PFSK-1 (cell line): Measurements from ENCODE around the gene NOL11.

Experiments used
- FOXP2 ChIP-seq: optimal IDR thresholded peaks from 2 replicates; pipeline ENCODE3; 2011; ENCODE audit warnings: borderline replicate concordance, control low read depth, inconsistent platforms; ENCODE audit not compliant: insufficient read depth; ENCODE audit errors: extremely low read length, extremely low read depth
- POLR2AphosphoS5 ChIP-seq: IDR thresholded peaks from 2 replicates; pipeline ENCODE4 v1.6.1; 2012; ENCODE audit warnings: low read depth, mild to moderate bottlenecking, control low read depth, low read length, moderate library complexity
- SIN3A ChIP-seq: IDR thresholded peaks from 2 replicates; pipeline ENCODE4 v1.6.1; 2012; ENCODE audit warnings: mild to moderate bottlenecking, low read length, moderate library complexity, borderline replicate concordance; ENCODE audit not compliant: insufficient read depth
- TAF1 ChIP-seq: IDR thresholded peaks from 2 replicates; pipeline ENCODE4 v1.6.1; 2012; ENCODE audit warnings: low read length, control low read depth, borderline replicate concordance; ENCODE audit not compliant: insufficient read depth
- TF ChIP-seq, protein P1 (sequence below), 2 experiments: IDR thresholded peaks; 2 replicates each; pipeline versions ENCODE4 v1.6.1 to v1.8.0; 2011 to 2012; ENCODE audit warnings: low read depth in 2 of 2, low read length in 2 of 2, control low read depth in 1 of 2, inconsistent platforms in 1 of 2, mild to moderate bottlenecking in 1 of 2, moderate library complexity in 1 of 2; ENCODE audit not compliant: insufficient read depth in 1 of 2

- TF ChIP-seq SIN3A (no peak), POLR2AphosphoS5 (no peak), TAF1 (no peak), FOXP2 (no peak)
- TF ChIP-seq, protein P1, sequence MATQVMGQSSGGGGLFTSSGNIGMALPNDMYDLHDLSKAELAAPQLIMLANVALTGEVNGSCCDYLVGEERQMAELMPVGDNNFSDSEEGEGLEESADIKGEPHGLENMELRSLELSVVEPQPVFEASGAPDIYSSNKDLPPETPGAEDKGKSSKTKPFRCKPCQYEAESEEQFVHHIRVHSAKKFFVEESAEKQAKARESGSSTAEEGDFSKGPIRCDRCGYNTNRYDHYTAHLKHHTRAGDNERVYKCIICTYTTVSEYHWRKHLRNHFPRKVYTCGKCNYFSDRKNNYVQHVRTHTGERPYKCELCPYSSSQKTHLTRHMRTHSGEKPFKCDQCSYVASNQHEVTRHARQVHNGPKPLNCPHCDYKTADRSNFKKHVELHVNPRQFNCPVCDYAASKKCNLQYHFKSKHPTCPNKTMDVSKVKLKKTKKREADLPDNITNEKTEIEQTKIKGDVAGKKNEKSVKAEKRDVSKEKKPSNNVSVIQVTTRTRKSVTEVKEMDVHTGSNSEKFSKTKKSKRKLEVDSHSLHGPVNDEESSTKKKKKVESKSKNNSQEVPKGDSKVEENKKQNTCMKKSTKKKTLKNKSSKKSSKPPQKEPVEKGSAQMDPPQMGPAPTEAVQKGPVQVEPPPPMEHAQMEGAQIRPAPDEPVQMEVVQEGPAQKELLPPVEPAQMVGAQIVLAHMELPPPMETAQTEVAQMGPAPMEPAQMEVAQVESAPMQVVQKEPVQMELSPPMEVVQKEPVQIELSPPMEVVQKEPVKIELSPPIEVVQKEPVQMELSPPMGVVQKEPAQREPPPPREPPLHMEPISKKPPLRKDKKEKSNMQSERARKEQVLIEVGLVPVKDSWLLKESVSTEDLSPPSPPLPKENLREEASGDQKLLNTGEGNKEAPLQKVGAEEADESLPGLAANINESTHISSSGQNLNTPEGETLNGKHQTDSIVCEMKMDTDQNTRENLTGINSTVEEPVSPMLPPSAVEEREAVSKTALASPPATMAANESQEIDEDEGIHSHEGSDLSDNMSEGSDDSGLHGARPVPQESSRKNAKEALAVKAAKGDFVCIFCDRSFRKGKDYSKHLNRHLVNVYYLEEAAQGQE (IDR thresholded peaks at IDR 0.05; ENCODE audit: insufficient read depth in 1 of 2, low read depth in 2 of 2, low read length in 2 of 2): no peak
Observed at GRCh38 chr17:67725373-67725791, 7.6 kb downstream of the NOL11 start.
